Osteocyte (in vitro differentiated cells): ENCODE data around the gene LRP3. TPM values are rescaled to one million over a fixed set of nuclear protein-coding genes. Genes with fewer than 3 reads are reported as not detected.
"Not testable (repeated sequence)": the region's sequence is repeated elsewhere in the genome, so short reads cannot be mapped to it uniquely, and the experiment has no call there.

Experiments used
- DNase-seq: peaks from one replicate; pipeline ENCODE4 v3.0.0; 2021; ENCODE audit warnings: mixed read lengths; ENCODE audit not compliant: unreplicated experiment; ENCODE audit errors: extremely low spot score
- H3K27ac Mint-ChIP-seq: one replicate; pipeline ENCODE4 v1.8.0; 2021; ENCODE audit warnings: mild to moderate bottlenecking, mixed read lengths; ENCODE audit not compliant: unreplicated experiment
- H3K27me3 Mint-ChIP-seq: one replicate; pipeline ENCODE4 v1.8.0; 2021; ENCODE audit warnings: mixed read lengths; ENCODE audit not compliant: unreplicated experiment
- H3K36me3 Mint-ChIP-seq: one replicate; pipeline ENCODE4 v1.8.0; 2021; ENCODE audit warnings: mixed read lengths; ENCODE audit not compliant: unreplicated experiment
- H3K4me1 Mint-ChIP-seq: one replicate; pipeline ENCODE4 v1.8.0; 2021; ENCODE audit warnings: mixed read lengths; ENCODE audit not compliant: unreplicated experiment
- H3K4me3 Mint-ChIP-seq: one replicate; pipeline ENCODE4 v1.8.0; 2021; ENCODE audit warnings: mild to moderate bottlenecking, moderate library complexity, mixed read lengths; ENCODE audit not compliant: unreplicated experiment
- H3K9me3 Mint-ChIP-seq: one replicate; pipeline ENCODE4 v1.8.0; 2021; ENCODE audit warnings: mixed read lengths; ENCODE audit not compliant: unreplicated experiment
- total RNA-seq: library from RNA; stranded (reverse); gene quantifications from 2 replicates; pipeline ENCODE4 v1.2.1, GENCODE V29; 2021
- TF ChIP-seq, protein P1 (sequence below): fragments of 200-600 bp; sonication (generic); IDR thresholded peaks from 2 replicates; pipeline ENCODE4 v1.5.0; 2021; ENCODE audit warnings: antibody characterized with exemption, mild to moderate bottlenecking, moderate library complexity

Gene LRP3
- total RNA-seq, 1 donor from 2014 or later: 49.8 TPM

DNA sequence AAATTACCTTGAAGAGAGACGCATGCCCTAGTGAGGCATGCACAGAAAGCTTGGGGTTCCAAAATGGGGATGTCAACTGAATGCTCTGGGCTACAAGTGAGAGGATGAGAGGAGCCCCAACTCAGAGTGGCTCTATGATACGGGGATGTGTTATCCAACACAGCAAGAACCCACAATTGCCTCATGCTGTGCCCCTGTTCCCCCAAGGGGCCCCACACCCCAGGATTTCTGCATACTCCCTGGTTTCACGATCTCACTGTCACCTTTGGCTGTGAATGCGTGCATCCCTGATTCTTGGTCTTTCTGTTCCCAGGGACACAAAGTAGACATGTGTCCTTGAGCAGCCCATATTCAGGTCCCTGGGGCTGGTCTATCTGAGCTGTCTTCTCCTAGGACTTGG, 32.9 kb upstream of the LRP3 start:
- H3K36me3 Mint-ChIP-seq: no peaks in the 10 kb centered on the region
- no peak for DNase-seq
- H3K9me3 Mint-ChIP-seq: no peaks in the 10 kb centered on the region
- no peak overlapping the region for H3K27ac Mint-ChIP-seq
- H3K27me3 Mint-ChIP-seq: no peaks in the 10 kb centered on the region
- no peak overlapping the region for H3K4me3 Mint-ChIP-seq
- TF ChIP-seq, protein P1, sequence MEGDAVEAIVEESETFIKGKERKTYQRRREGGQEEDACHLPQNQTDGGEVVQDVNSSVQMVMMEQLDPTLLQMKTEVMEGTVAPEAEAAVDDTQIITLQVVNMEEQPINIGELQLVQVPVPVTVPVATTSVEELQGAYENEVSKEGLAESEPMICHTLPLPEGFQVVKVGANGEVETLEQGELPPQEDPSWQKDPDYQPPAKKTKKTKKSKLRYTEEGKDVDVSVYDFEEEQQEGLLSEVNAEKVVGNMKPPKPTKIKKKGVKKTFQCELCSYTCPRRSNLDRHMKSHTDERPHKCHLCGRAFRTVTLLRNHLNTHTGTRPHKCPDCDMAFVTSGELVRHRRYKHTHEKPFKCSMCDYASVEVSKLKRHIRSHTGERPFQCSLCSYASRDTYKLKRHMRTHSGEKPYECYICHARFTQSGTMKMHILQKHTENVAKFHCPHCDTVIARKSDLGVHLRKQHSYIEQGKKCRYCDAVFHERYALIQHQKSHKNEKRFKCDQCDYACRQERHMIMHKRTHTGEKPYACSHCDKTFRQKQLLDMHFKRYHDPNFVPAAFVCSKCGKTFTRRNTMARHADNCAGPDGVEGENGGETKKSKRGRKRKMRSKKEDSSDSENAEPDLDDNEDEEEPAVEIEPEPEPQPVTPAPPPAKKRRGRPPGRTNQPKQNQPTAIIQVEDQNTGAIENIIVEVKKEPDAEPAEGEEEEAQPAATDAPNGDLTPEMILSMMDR: no peak
- peaks cover 4% of the 10 kb centered on the region for H3K4me1 Mint-ChIP-seq

DNA sequence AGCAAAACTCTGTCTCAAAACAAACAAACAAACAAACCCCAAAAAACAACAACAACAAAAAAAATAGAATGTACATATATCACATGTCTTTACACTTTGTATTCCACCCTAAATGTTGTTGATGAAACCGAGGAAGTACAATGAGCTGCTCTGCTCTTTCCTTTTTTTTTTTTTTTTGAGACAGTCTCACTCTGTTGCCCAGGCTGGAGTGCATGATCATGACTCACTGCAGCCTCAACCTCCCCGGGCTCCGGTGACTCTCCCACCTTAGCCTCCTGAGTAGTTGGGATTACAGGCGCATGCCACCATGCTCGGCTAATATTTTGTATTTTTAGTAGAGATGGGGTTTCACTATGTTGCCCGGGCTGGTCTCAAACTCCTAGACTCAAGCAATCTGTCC, 30.6 kb upstream of the LRP3 start:
- peaks cover 1% of the 10 kb centered on the region for H3K9me3 Mint-ChIP-seq
- no peaks in the 10 kb centered on the region for H3K27me3 Mint-ChIP-seq
- no peak overlapping the region for H3K4me3 Mint-ChIP-seq
- H3K36me3 Mint-ChIP-seq: no peaks in the 10 kb centered on the region
- peaks cover 4% of the 10 kb centered on the region for H3K4me1 Mint-ChIP-seq
- TF ChIP-seq, protein P1: no peak
- no peak overlapping the region for H3K27ac Mint-ChIP-seq
- DNase-seq: no peak

DNA sequence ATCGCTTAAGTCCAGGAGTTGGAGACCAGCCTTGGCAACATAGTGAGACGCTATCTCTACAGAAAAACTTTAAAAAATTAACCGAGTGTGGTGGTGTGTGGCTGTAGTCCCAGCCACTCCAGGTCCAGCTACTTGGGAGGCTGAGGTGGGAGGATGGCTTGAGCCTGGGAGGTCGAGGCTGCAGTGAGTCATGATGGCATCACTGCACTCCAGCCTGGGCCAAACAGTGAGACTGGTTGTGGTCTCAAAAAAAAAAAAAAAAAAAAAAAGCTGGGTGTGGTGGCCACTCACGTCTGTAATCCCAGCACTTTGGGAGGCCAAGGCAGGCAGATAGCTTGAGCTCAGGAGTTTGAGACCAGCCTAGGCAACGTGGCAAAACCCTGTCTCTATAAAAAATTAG, 28.1 kb upstream of the LRP3 start:
- H3K36me3 Mint-ChIP-seq, H3K4me1 Mint-ChIP-seq, DNase-seq, H3K27me3 Mint-ChIP-seq, H3K9me3 Mint-ChIP-seq, H3K27ac Mint-ChIP-seq, H3K4me3 Mint-ChIP-seq: not testable (repeated sequence)

DNA sequence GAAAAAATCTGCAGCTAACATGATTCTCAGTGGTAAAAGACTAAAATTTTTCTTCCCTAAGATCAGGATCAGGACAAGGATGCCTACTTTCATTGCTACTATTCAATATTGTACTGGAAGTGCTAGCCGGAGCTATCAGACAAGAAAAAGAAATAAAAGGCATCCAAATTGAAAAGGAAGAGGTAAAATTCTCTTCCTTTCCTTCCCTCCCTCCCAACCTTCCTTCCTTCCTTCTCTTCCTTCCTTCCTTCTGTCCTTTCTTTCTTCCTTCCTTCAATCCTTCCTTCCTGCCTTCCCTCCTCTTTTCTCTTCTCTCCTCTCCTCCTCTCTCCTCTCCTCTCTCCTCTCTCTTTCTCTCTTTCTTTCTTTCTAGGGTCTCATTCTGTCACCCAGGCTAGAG, 26.7 kb upstream of the LRP3 start:
- TF ChIP-seq, protein P1: no peak
- Mint-ChIP-seq H3K9me3 (peaks cover 3% of the 10 kb centered on the region), H3K4me3 (no peak overlapping the region), H3K4me1 (peaks cover 7% of the 10 kb centered on the region), H3K27ac (no peak overlapping the region), H3K27me3 (no peaks in the 10 kb centered on the region), H3K36me3 (no peaks in the 10 kb centered on the region)
- no peak for DNase-seq

DNA sequence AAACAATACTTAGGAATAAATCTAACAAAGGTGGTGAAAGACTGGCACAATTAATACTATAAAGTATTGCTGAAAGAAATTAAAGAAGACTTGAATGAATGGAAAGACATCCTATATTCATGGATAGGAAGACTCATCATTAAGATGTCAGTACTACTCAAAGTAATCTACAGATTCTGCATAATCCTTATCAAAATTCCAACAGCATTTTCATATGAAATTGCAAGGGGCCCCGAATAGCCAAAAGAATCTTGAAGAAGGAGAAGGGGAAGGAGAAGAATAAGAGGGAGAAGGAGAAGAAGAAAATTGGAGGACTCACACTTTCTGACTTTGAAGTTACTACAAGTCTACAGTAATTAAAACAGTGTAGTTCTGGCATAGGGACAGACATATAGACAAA, 25.6 kb upstream of the LRP3 start:
- DNase-seq: no peak
- Mint-ChIP-seq H3K27me3 (no peaks in the 10 kb centered on the region), H3K36me3 (no peaks in the 10 kb centered on the region), H3K9me3 (peaks cover 3% of the 10 kb centered on the region), H3K4me3 (no peak overlapping the region), H3K27ac (no peak overlapping the region), H3K4me1 (peaks cover 12% of the 10 kb centered on the region)
- TF ChIP-seq, protein P1: no peak

DNA sequence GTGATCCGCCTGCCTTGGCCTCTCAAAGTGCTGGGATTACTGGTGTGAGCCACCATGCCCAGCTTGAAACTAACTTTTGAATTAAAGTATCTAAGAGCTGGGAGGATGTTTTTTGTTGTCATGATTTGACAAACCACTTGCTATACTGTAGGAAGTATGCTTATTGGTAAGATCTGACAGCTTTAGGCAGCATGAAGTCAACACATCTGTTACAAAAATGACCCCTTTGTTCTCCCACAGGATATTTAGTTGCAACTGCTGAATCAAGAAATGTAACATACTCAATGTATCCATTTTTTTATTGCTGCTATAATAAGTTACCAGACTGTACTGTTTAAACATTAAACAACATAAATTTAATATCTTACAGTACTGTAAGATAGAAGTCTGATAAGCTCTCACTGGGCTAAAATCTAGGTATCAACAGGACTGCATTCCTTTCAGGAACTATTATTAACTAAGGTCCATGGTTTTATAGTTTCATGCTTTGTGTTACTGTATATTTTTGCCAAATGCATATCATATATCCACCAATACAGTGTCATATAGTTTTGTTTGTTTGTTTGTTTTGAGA, 22.8 kb upstream of the LRP3 start:
- Mint-ChIP-seq H3K9me3 (peaks cover 3% of the 10 kb centered on the region), H3K27ac (no peak overlapping the region), H3K27me3 (no peaks in the 10 kb centered on the region), H3K4me1 (peaks cover 23% of the 10 kb centered on the region), H3K4me3 (no peak overlapping the region), H3K36me3 (no peaks in the 10 kb centered on the region)
- TF ChIP-seq, protein P1: no peak
- no peak for DNase-seq
